ENCODE measurements around the gene SLC25A22. TPM values are rescaled to one million over a fixed set of nuclear protein-coding genes. Genes with fewer than 3 reads are reported as not detected.
A peak's percentile ranks its signal among the peaks of the same experiment; 100 is the strongest.

The SLC25A22 gene
- total and polyA plus RNA-seq, 12 donors, result 2.2 to 11.1 (median 4.0) TPM

DNA sequence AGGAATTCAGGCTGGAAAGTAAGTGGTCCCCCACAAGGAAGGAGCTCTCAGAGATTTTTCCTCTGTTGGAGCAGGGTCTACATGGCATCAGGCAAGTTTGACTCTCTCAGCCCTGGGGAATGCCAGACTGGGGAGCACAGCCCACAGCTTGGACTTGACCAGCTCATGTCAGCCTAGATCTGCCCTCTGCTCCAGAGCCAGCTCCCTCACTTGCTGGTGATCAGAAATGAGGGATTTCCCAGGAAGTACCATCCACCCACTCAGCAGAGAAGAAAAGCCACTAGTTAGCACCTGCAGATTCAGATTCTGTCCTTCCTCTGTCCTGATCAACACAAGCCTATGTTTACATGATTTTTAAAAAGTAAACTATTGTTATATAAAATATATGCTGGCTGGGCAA is 37.8 kb downstream of the SLC25A22 start:
- Histone ChIP-seq H3K27ac (no peak overlapping the region), H3K36me3 (peaks cover 0 to 98% (median 41%) of the 10 kb centered on the region in 9 donors), H3K27me3 (no peaks in the 10 kb centered on the region), H3K9me3 (no peaks in the 10 kb centered on the region), H3K4me3 (no peak overlapping the region), H3K4me1 (no peaks in the 10 kb centered on the region)
- no peak for TF ChIP-seq CTCF (IDR thresholded peaks at IDR 0.05)
- DNase-seq (no peak), ATAC-seq (no peak)
- intact Hi-C loops (cut with DNase I), result no loop called here

DNA sequence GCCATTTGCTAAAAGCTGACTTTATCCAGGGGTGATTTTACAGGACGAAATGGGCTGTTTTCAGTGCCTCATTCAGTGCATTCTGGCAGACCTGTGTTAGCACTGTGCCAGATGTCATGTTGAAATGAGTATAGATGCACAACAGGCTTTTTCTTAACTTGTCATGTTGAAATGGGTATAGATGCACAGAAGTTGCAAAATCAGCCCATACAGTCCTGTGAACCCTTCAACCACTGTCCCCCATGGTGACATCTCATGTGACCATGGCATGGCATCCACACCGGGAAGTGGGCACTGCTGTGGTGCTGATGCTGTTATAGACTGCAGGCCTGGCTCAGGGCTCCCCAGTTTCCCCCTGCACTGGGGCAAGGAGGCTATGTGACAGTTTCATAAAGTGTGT is 48.4 kb downstream of the SLC25A22 start:
- DNase-seq, result no peak
- peaks cover 0 to 23% (median 0%) of the 10 kb centered on the region in 9 donors for H3K36me3 ChIP-seq
- WGBS, 2 donors, result 57 to 73% methylated on average over 2 of the region's 2 CpGs
- H3K27me3 ChIP-seq, result no peaks in the 10 kb centered on the region
- no peak for TF ChIP-seq CTCF (IDR thresholded peaks at IDR 0.05)
- intact Hi-C loops (cut with DNase I), result no loop called here
- peaks cover 3 to 35% (median 27%) of the 10 kb centered on the region in 9 donors for H3K4me1 ChIP-seq
- peak overlapping the region in 1 of 10 donors; percentile 95 for H3K27ac ChIP-seq
- no peaks in the 10 kb centered on the region for H3K9me3 ChIP-seq
- peak overlapping the region in 1 of 10 donors; percentile 93 for H3K4me3 ChIP-seq
- no peak for ATAC-seq

DNA sequence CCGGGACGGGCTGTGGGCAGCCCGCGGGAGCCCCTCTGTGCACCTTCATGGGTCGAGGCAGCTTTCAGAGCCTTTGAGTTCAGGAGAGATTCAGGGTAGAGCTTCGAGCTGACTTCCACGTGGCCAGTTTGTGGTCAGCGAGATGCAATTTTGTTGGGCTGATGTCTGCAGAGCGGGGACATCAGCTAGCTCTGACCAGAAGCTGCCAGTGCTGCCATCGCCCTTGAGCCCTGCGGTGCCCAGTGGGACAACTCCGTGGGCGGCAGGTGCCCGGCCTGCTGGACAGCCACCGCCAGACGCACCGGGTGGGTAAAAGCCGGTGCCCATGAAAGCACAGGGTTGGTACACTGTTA is 50.1 kb downstream of the SLC25A22 start:
- 11 to 16% methylated on average over 18 of the region's 18 CpGs for WGBS, 2 donors
- no peak for TF ChIP-seq CTCF (IDR thresholded peaks at IDR 0.05)
- Histone ChIP-seq H3K27ac (peak overlapping the region in 9 of 10 donors; percentile 19 to 95 (median 90)), H3K4me3 (peak overlapping the region; percentile 84 to 99 (median 95)), H3K9me3 (no peaks in the 10 kb centered on the region), H3K4me1 (peaks cover 3 to 35% (median 27%) of the 10 kb centered on the region in 9 donors), H3K27me3 (no peaks in the 10 kb centered on the region), H3K36me3 (peaks cover 0 to 16% (median 0%) of the 10 kb centered on the region in 9 donors)
- intact Hi-C loops (cut with DNase I), result no loop called here
- ATAC-seq (peak in 7 of 8 donors; percentile 1 to 24 (median 9)), DNase-seq (no peak)

GRCh38 chr11:747158-748006 is 50.7 kb downstream of the SLC25A22 start, which contains the start of gene TALDO1:
Gene TALDO1, plus strand, starts transcription at chr11:747464. Its CDS starts 18 bp downstream, at chr11:747482.
- DNase-seq (peak; percentile 90 to 93), ATAC-seq (peak; percentile 97 to 99 (median 98))
- intact Hi-C loops (cut with DNase I), result no loop called here
- peaks cover 3 to 35% (median 27%) of the 10 kb centered on the region in 9 donors for H3K4me1 ChIP-seq
- no peaks in the 10 kb centered on the region for H3K27me3 ChIP-seq
- H3K4me3 ChIP-seq, result peak within 1 kb of the TSS; percentile 84 to 99 (median 95)
- H3K9me3 ChIP-seq, result no peaks in the 10 kb centered on the region
- peak within 1 kb of the TSS; percentile 19 to 95 (median 90) for H3K27ac ChIP-seq
- WGBS, 2 donors, result 0 to 1% methylated on average over 105 to 112 of the region's 112 CpGs
- peaks cover 0 to 10% (median 0%) of the 10 kb centered on the region in 9 donors for H3K36me3 ChIP-seq
- TF ChIP-seq CTCF (IDR thresholded peaks at IDR 0.05), result peak in 4 of 9 donors; percentile 13 to 49 (median 37)
